Astrocyte of the cerebellum (primary cell): Measurements from ENCODE around the gene HK3.
"Not testable (repeated sequence)": the region's sequence is repeated elsewhere in the genome, so short reads cannot be mapped to it uniquely, and the experiment has no call there.

Experiments used
- DNase-seq: peaks from one replicate; pipeline ENCODE4 v3.0.0-alpha.2; 2011; ENCODE audit warnings: low read depth
- H3K4me3 ChIP-seq: 2 replicates; pipeline ENCODE4 v1.5.1; 2011; ENCODE audit warnings: mild to moderate bottlenecking, low read depth, low read length, moderate library complexity
- in situ Hi-C: cut with HindIII; loops from 2 replicates; pipeline ENCODE4 v1.10.0; 2017; ENCODE audit warnings: low sequenced_read_pairs
- TF ChIP-seq, protein P1 (sequence below): IDR thresholded peaks from 2 replicates; pipeline ENCODE4 v1.5.1; 2012; ENCODE audit warnings: low read length, low read depth, moderate library complexity, mild to moderate bottlenecking; ENCODE audit errors: missing control alignments

Gene HK3

DNA sequence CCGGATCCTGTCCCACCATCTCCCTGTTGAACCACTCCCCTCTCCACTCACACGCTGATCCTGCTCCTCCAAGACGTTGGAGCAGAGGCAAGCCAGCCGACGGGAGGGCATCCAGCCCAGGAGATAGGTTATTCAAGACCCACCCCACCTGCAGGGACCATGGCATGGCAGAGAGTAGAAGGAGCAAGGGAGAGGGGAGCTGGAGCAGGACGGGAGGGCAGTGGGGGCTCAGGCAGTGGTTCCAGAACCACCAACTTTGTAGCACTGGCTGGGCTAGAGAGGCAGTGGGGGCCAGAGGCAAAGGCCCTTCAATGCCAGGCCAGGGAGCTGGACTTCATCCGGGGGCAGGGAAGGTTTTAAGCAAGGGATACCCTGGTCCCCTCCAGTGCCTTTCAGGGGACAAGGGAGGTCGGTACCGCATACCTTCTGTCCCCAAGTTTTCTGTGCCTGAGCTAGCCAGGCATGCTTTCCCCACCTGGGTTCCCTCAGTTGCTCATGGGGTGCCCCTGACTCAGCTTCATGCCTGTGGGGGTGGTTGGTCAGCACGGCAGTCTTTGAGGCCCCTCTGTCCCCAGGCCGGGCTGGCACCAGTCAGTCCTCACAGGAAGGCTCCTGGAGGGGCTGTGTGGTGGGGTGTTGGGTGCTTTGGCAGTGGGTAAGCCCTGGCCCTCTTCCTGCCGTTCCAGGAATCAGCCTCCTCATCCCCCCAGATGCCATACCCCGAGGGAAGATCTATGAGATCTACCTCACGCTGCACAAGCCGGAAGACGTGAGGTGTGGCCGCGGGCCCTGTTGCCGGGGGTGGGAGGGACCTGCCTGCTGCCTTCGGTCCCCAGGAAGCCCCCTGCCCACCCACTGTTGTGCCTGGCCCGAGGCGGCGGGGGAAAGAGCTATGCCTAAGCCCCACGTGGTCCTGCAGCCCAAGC, 22.4 kb downstream of the HK3 start:
- H3K4me3 ChIP-seq, result no peak overlapping the region
- TF ChIP-seq, protein P1, sequence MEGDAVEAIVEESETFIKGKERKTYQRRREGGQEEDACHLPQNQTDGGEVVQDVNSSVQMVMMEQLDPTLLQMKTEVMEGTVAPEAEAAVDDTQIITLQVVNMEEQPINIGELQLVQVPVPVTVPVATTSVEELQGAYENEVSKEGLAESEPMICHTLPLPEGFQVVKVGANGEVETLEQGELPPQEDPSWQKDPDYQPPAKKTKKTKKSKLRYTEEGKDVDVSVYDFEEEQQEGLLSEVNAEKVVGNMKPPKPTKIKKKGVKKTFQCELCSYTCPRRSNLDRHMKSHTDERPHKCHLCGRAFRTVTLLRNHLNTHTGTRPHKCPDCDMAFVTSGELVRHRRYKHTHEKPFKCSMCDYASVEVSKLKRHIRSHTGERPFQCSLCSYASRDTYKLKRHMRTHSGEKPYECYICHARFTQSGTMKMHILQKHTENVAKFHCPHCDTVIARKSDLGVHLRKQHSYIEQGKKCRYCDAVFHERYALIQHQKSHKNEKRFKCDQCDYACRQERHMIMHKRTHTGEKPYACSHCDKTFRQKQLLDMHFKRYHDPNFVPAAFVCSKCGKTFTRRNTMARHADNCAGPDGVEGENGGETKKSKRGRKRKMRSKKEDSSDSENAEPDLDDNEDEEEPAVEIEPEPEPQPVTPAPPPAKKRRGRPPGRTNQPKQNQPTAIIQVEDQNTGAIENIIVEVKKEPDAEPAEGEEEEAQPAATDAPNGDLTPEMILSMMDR, result no peak
- DNase-seq, result no peak
- in situ Hi-C loops, result no loop called here

- no peak for DNase-seq
- in situ Hi-C loops, result no loop called here
- H3K4me3 ChIP-seq, result no peak overlapping the region
- TF ChIP-seq, protein P1, result no peak
Observed at GRCh38 chr5:176875783-176876505, 23.2 kb downstream of the HK3 start.

DNA sequence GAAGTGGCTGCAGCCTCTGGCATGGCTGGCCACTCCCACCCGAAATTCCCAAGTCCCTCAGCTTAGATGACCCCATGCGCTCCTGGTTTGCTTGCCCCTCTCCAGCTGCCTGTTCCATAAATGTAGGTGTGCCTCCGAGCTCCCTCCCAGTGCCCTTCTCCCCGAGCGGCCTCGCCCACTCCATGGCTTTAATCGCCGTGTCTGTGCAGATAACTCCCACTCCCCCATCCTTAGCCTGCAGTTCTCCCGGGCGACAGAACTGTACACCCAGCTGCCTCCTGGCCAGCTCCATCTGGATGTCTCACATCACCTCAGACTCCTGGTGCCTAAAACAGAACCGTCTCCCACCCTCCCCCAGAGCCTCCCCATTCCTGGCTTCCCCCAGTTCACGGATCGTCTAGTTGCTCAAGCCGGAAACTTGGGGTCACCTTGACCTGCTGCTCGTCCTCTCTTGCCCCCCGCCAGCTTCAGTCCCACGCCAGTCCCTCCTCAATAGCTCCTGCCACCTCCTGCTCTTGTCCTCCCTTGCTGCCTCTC, 24.1 kb downstream of the HK3 start:
- no peak overlapping the region for H3K4me3 ChIP-seq
- no peak for DNase-seq
- TF ChIP-seq, protein P1, result no peak
- in situ Hi-C loops, result no loop called here

DNA sequence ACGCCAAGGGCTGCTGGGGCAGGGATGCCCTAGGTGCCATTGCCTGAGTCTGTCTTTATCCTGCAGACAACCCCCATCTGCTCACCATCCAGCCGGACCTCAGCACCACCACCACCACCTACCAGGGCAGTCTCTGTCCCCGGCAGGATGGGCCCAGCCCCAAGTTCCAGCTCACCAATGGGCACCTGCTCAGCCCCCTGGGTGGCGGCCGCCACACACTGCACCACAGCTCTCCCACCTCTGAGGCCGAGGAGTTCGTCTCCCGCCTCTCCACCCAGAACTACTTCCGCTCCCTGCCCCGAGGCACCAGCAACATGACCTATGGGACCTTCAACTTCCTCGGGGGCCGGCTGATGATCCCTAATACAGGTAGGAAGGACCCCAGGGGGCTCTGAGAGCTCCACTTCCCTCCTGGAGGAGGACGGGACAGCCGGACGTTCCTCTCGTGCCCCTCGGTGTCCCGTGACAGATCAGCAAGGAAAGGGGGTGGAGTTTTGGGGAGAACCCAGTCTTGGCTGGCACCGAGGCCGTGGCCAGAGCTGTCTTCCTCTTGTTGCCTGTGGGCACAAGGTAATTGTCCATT, 24.9 kb downstream of the HK3 start:
- H3K4me3 ChIP-seq, result no peak overlapping the region
- DNase-seq, result no peak
- TF ChIP-seq, protein P1, result no peak
- in situ Hi-C loops, result no loop called here

GRCh38 chr5:176873541-176874172, 25.5 kb downstream of the HK3 start:
- no peak overlapping the region for H3K4me3 ChIP-seq
- in situ Hi-C loops, result no loop called here
- DNase-seq, result no peak
- TF ChIP-seq, protein P1, result no peak

- H3K4me3 ChIP-seq, in situ Hi-C loops, DNase-seq: not testable (repeated sequence)
Observed at GRCh38 chr5:176873011-176873410, 26.1 kb downstream of the HK3 start.

DNA sequence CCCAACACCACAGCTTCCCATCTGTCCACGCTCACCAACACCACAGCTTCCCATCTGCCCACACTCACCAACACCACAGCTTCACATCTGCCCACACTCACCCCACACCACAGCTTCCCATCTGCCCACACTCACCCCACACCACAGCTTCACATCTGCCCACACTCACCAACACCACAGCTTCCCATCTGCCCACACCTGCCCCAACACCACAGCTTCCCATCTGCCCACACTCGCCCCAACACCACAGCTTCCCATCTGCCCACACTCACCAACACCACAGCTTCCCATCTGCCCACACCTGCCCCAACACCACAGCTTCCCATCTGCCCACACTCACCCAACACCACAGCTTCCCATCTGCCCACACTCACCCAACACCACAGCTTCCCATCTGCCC, 26.6 kb downstream of the HK3 start:
- DNase-seq, in situ Hi-C loops, H3K4me3 ChIP-seq: not testable (repeated sequence)

GRCh38 chr5:176870644-176871043, 28.5 kb downstream of the HK3 start:
- H3K4me3 ChIP-seq, DNase-seq, in situ Hi-C loops: not testable (repeated sequence)
